ENCODE data around the gene DMAC1.

GRCh38 chr9:7784472-7784871 is 15.1 kb downstream of the DMAC1 start:
- TF ChIP-seq CTCF (conservative IDR thresholded peaks at IDR 0.05 in 1 of 2, IDR thresholded peaks at IDR 0.05 in 1 of 2; ENCODE audit: extremely low read depth in 1 of 2, insufficient read depth in 1 of 2, low read depth in 1 of 2, low read length in 2 of 2) (no peak), EZH2 (IDR thresholded peaks at IDR 0.05; ENCODE audit: borderline replicate concordance, low read length) (no peak)
